Nephron progenitor cell (in vitro differentiated cells): ENCODE measurements around the gene SH3BP4.
A peak's percentile ranks its signal among the peaks of the same experiment; 100 is the strongest.
"Not testable (repeated sequence)": the region's sequence is repeated elsewhere in the genome, so short reads cannot be mapped to it uniquely, and the experiment has no call there.

Experiments
- DNase-seq: peaks from one replicate; pipeline ENCODE4 v3.0.0; 2021
- H3K27ac Mint-ChIP-seq: 2 replicates; pipeline ENCODE4 v1.8.0; 2021; ENCODE audit warnings: mild to moderate bottlenecking, moderate library complexity, mixed read lengths
- H3K27me3 Mint-ChIP-seq: 2 replicates; pipeline ENCODE4 v1.8.0; 2021; ENCODE audit warnings: mild to moderate bottlenecking, low read depth, mixed read lengths; ENCODE audit not compliant: poor library complexity
- H3K36me3 Mint-ChIP-seq: 2 replicates; pipeline ENCODE4 v1.8.0; 2021; ENCODE audit warnings: low read depth, mixed read lengths
- H3K4me1 Mint-ChIP-seq: 2 replicates; pipeline ENCODE4 v1.8.0; 2021; ENCODE audit warnings: mixed read lengths
- H3K4me3 Mint-ChIP-seq: 2 replicates; pipeline ENCODE4 v1.8.0; 2021; ENCODE audit warnings: mild to moderate bottlenecking, moderate library complexity, mixed read lengths
- H3K9me3 Mint-ChIP-seq: 2 replicates; pipeline ENCODE4 v1.8.0; 2021; ENCODE audit warnings: mild to moderate bottlenecking, moderate library complexity, mixed read lengths
- TF ChIP-seq, protein P1 (sequence below): fragments of 200-600 bp; sonication (generic); IDR thresholded peaks from 2 replicates; pipeline ENCODE4 v1.5.0; 2021; ENCODE audit warnings: antibody characterized with exemption

The SH3BP4 gene

DNA sequence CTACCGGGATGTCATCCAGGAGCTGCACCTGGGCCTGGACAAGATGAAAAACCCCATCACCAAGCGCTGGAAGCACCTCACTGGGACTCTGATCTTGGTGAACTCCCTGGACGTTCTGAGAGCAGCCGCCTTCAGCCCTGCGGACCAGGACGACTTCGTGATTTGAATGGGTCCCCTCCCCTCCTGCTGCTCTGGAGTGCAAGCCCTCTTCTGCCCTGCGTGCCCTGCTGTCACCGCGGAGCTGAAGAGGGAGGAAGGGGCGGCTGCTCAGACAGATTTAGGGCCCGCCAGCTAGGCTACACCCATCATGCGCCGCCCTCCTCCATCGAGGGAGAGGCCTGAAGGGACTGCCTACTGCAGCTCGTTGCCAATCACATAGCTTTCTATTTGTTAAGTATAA lies 101.8 kb downstream of the SH3BP4 start:
- Mint-ChIP-seq H3K9me3 (peaks cover 12% of the 10 kb centered on the region), H3K36me3 (peaks cover 59% of the 10 kb centered on the region), H3K4me1 (peaks cover 18% of the 10 kb centered on the region), H3K4me3 (no peak overlapping the region), H3K27ac (peak overlapping the region; percentile 16), H3K27me3 (no peaks in the 10 kb centered on the region)
- DNase-seq, result no peak
- TF ChIP-seq, protein P1, sequence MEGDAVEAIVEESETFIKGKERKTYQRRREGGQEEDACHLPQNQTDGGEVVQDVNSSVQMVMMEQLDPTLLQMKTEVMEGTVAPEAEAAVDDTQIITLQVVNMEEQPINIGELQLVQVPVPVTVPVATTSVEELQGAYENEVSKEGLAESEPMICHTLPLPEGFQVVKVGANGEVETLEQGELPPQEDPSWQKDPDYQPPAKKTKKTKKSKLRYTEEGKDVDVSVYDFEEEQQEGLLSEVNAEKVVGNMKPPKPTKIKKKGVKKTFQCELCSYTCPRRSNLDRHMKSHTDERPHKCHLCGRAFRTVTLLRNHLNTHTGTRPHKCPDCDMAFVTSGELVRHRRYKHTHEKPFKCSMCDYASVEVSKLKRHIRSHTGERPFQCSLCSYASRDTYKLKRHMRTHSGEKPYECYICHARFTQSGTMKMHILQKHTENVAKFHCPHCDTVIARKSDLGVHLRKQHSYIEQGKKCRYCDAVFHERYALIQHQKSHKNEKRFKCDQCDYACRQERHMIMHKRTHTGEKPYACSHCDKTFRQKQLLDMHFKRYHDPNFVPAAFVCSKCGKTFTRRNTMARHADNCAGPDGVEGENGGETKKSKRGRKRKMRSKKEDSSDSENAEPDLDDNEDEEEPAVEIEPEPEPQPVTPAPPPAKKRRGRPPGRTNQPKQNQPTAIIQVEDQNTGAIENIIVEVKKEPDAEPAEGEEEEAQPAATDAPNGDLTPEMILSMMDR, result no peak

DNA sequence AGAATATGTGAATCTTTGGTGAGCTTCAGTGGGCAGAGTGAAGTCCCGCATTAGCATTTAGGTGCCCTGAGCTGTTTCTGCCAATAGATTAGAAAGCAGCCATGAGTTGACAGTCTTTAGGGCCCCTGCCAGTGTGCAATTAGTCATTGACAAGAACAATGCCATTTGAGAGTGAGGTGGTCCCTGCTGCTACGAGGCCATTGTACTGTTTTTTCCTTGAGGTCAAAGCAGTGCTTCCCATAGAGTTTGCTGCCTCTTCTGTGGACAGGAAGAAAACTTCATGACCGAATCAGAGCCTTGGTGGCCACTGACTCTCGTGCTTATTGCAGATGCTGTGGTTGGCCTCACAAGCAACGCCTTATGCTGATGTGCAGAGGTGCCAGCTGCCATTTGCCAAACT lies 102.7 kb downstream of the SH3BP4 start:
- no peak for DNase-seq
- no peak overlapping the region for H3K27ac Mint-ChIP-seq
- H3K9me3 Mint-ChIP-seq, result peaks cover 14% of the 10 kb centered on the region
- H3K4me1 Mint-ChIP-seq, result peaks cover 18% of the 10 kb centered on the region
- no peak overlapping the region for H3K4me3 Mint-ChIP-seq
- TF ChIP-seq, protein P1, result no peak
- H3K27me3 Mint-ChIP-seq, result no peaks in the 10 kb centered on the region
- peaks cover 53% of the 10 kb centered on the region for H3K36me3 Mint-ChIP-seq

DNA sequence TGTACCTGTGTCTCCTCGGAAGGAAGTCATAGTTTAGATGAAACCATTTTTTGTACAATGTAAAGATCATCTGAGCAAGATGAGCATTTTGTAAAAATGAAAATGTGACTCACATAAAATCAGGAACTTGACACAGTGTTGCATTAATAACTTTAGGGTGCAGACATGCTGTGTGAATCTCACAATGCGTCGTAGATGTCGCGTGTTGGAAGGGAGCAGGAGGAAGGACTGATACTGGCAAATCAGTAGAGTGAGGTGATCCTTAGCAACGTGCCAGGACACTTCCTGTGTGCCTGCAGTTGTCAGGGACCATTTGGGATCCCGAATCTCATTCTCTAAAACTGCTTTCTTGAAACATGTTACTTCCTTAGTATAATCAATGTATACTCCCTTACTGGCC lies 103.1 kb downstream of the SH3BP4 start:
- Mint-ChIP-seq H3K9me3 (peaks cover 14% of the 10 kb centered on the region), H3K27me3 (no peaks in the 10 kb centered on the region), H3K27ac (peak overlapping the region; percentile 21), H3K4me3 (no peak overlapping the region), H3K4me1 (peaks cover 18% of the 10 kb centered on the region), H3K36me3 (peaks cover 51% of the 10 kb centered on the region)
- no peak for DNase-seq
- TF ChIP-seq, protein P1, result no peak

DNA sequence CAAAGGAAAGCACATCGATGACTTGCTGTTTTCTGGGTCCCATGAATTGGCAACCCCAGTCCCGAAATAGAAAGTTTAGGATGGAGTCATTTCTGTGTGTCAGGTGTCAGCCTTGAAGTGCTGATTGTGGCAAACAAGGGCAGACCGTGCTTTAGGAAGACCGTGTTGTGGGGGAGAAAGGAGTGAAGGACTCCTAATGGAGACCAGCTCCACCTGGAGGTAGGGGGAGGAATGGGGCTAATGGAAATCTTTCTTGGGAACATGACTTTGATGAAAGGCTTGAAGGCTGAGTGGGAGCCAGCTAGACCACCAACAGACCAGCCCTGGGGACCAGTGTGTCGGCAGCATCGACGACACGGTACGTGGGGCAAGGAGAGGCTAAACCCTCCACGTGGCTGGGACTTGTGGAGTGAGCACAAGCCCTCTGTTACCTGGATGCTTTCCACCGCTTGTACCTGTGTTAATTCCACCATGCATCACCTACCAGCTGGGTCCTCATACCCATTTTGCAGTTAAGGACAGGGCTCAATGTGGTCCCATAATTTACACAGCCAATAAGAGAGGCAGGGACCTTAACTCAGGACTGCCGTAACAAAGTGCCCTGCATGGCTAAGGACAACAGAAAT lies 104.2 kb downstream of the SH3BP4 start:
- H3K4me3 Mint-ChIP-seq, result no peak overlapping the region
- H3K36me3 Mint-ChIP-seq, result peaks cover 51% of the 10 kb centered on the region
- no peak for DNase-seq
- H3K27me3 Mint-ChIP-seq, result no peaks in the 10 kb centered on the region
- peaks cover 20% of the 10 kb centered on the region for H3K4me1 Mint-ChIP-seq
- TF ChIP-seq, protein P1, result no peak
- H3K27ac Mint-ChIP-seq, result no peak overlapping the region
- H3K9me3 Mint-ChIP-seq, result peaks cover 14% of the 10 kb centered on the region

DNA sequence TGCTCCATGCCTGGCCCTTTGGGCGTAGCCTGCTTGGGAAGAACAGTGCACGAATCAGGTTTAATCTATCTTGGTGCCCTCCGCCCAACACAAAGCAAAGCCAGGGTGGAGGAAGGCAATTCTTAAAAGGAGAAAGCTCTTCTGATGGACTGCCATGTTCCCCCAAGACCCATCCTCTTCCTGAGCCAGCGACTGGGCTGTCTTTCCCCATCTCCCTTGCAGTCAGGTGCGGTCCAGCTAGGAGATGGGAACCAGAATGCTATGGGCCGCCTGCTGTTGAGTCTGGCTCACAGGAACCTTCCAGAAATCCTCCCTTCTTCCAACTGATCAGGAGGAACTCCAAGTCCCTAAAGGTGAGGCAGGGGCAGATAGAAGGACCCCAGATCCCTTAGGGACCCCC lies 105.0 kb downstream of the SH3BP4 start:
- no peak for DNase-seq
- peaks cover 20% of the 10 kb centered on the region for H3K4me1 Mint-ChIP-seq
- peaks cover 47% of the 10 kb centered on the region for H3K36me3 Mint-ChIP-seq
- TF ChIP-seq, protein P1, result no peak
- no peak overlapping the region for H3K4me3 Mint-ChIP-seq
- H3K27ac Mint-ChIP-seq, result no peak overlapping the region
- peaks cover 11% of the 10 kb centered on the region for H3K9me3 Mint-ChIP-seq
- no peaks in the 10 kb centered on the region for H3K27me3 Mint-ChIP-seq

DNA sequence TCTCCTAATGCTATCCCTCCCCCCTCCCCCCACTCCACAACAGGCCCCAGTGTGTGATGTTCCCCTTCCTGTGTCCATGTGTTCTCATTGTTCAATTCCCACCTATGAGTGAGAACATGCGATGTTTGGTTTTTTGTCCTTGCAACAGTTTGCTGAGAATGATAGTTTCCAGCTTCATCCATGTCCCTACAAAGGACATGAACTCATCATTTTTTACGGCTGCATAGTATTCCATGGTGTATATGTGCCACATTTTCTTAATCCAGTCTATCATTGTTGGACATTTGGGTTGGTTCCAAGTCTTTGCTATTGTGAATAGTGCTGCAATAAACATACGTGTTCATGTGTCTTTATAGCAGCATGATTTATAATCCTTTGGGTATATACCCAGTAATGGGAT lies 105.8 kb downstream of the SH3BP4 start:
- DNase-seq, H3K27ac Mint-ChIP-seq, H3K9me3 Mint-ChIP-seq, H3K4me3 Mint-ChIP-seq, H3K27me3 Mint-ChIP-seq: not testable (repeated sequence)
- Mint-ChIP-seq H3K4me1 (peaks cover 16% of the 10 kb centered on the region), H3K36me3 (peaks cover 38% of the 10 kb centered on the region)
